Measurements from ENCODE around the gene PDGFA. TPM values are rescaled to one million over a fixed set of nuclear protein-coding genes. Genes with fewer than 3 reads are reported as not detected.
A peak's percentile ranks its signal among the peaks of the same experiment; 100 is the strongest.

The PDGFA gene
- total RNA-seq, 1 donor from 2014 or later: 0.85 TPM

DNA sequence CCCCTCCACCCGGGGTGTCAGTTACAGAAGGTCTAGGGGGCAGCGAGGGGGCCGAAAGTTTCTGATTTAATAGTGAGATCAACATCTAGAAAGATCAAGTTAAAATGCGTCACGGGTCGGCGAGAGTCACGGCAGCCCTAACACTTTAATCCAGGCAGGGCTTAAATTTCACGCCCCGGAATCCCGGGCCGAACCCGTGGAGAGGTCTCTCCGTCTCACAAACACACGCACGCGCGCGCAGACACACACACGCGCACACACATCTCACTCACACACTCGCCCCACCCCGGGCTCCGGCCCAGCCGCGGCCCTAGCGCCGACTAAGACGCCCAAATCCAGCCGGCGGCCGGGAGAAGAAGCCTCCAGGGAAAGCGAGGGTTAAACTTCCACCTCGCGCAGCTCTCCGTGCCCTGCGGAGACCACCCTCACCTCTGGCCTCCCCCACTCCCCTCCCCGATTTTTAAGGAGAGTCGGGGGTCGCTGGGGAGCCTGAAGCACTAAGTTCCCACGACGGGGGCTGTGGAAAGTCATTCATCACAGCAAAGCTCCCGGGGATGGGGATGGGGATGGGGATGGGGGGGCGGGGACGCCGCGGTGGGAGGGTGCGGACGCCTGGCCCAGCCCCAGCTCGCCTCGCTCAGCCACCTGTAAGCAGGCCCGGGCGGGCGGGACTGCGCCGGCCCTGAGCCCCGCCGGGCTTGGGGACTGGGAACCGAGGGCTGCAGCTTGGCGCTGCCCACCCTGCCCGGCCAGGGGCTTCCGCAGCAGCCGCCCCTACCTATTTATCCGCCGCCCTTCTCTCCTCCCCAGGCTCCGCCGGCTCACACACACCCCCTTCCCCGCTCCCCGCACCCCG lies 1.6 kb downstream of the PDGFA start:
- Mint-ChIP-seq H3K27ac (ENCODE audit: unreplicated experiment) (no peak overlapping the region), H3K9me3 (ENCODE audit: unreplicated experiment) (no peaks in the 10 kb centered on the region), H3K36me3 (ENCODE audit: low read depth, unreplicated experiment) (peaks cover 4% of the 10 kb centered on the region), H3K4me1 (ENCODE audit: unreplicated experiment) (peaks cover 5% of the 10 kb centered on the region), H3K4me3 (ENCODE audit: unreplicated experiment) (peak overlapping the region; percentile 65), H3K27me3 (ENCODE audit: unreplicated experiment) (peaks cover 17% of the 10 kb centered on the region)
- DNase-seq (ENCODE audit: low spot score): no peak
- no peak for TF ChIP-seq CTCF (IDR thresholded peaks at IDR 0.05; ENCODE audit: unreplicated experiment)

- no peak for DNase-seq (ENCODE audit: low spot score)
Observed at GRCh38 chr7:516606-517456, 2.8 kb downstream of the PDGFA start.

GRCh38 chr7:516216-516605 lies 3.4 kb downstream of the PDGFA start:
- no peak for DNase-seq (ENCODE audit: low spot score)
- H3K27me3 Mint-ChIP-seq (ENCODE audit: unreplicated experiment): peaks cover 15% of the 10 kb centered on the region
- no peaks in the 10 kb centered on the region for H3K9me3 Mint-ChIP-seq (ENCODE audit: unreplicated experiment)
- peaks cover 5% of the 10 kb centered on the region for H3K4me1 Mint-ChIP-seq (ENCODE audit: unreplicated experiment)
- peaks cover 4% of the 10 kb centered on the region for H3K36me3 Mint-ChIP-seq (ENCODE audit: low read depth, unreplicated experiment)
- no peak overlapping the region for H3K4me3 Mint-ChIP-seq (ENCODE audit: unreplicated experiment)
- TF ChIP-seq CTCF (IDR thresholded peaks at IDR 0.05; ENCODE audit: unreplicated experiment): no peak
- no peak overlapping the region for H3K27ac Mint-ChIP-seq (ENCODE audit: unreplicated experiment)

More at GRCh38 chr7:516606-517456, 2.8 kb downstream of the PDGFA start:
- no peaks in the 10 kb centered on the region for H3K9me3 Mint-ChIP-seq (ENCODE audit: unreplicated experiment)
- no peak for TF ChIP-seq CTCF (IDR thresholded peaks at IDR 0.05; ENCODE audit: unreplicated experiment)
- H3K4me3 Mint-ChIP-seq (ENCODE audit: unreplicated experiment): no peak overlapping the region
- peaks cover 4% of the 10 kb centered on the region for H3K36me3 Mint-ChIP-seq (ENCODE audit: low read depth, unreplicated experiment)
- no peak overlapping the region for H3K27ac Mint-ChIP-seq (ENCODE audit: unreplicated experiment)
- peaks cover 5% of the 10 kb centered on the region for H3K4me1 Mint-ChIP-seq (ENCODE audit: unreplicated experiment)
- peaks cover 17% of the 10 kb centered on the region for H3K27me3 Mint-ChIP-seq (ENCODE audit: unreplicated experiment)

DNA sequence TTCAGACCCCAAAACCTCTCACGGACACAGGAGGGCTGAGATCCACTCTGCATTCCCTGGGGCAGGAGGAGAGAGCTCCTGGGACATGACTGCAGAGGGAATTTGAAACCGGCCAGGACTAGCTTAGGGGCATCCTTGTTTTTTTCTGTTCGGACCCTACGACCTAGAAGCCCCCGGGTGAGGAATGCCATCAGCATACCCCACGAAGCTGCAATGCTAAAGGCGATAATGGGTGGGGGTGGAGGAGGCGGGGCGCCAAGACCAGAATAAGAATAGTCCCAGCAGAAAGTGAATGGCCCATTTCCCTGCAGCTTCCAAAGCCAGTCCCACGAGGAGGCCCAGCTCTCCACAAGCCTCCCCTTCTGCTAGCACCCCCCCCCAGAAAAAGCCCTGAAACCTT lies 4.0 kb downstream of the PDGFA start:
- H3K27me3 Mint-ChIP-seq (ENCODE audit: unreplicated experiment): peaks cover 15% of the 10 kb centered on the region
- TF ChIP-seq CTCF (IDR thresholded peaks at IDR 0.05; ENCODE audit: unreplicated experiment): no peak
- H3K9me3 Mint-ChIP-seq (ENCODE audit: unreplicated experiment): no peaks in the 10 kb centered on the region
- H3K27ac Mint-ChIP-seq (ENCODE audit: unreplicated experiment): no peak overlapping the region
- no peak for DNase-seq (ENCODE audit: low spot score)
- H3K4me3 Mint-ChIP-seq (ENCODE audit: unreplicated experiment): no peak overlapping the region
- H3K36me3 Mint-ChIP-seq (ENCODE audit: low read depth, unreplicated experiment): peaks cover 4% of the 10 kb centered on the region
- peaks cover 5% of the 10 kb centered on the region for H3K4me1 Mint-ChIP-seq (ENCODE audit: unreplicated experiment)

Measured in endothelial cell (in vitro differentiated cells).